ENCODE measurements around the gene FBXW11. TPM values are rescaled to one million over a fixed set of nuclear protein-coding genes. Genes with fewer than 3 reads are reported as not detected.
"Not testable (repeated sequence)": the region's sequence is repeated elsewhere in the genome, so short reads cannot be mapped to it uniquely, and the experiment has no call there.

FBXW11 gene
- total RNA-seq, 2 experiments from 2014 or later = 47.2 to 47.4 TPM

DNA sequence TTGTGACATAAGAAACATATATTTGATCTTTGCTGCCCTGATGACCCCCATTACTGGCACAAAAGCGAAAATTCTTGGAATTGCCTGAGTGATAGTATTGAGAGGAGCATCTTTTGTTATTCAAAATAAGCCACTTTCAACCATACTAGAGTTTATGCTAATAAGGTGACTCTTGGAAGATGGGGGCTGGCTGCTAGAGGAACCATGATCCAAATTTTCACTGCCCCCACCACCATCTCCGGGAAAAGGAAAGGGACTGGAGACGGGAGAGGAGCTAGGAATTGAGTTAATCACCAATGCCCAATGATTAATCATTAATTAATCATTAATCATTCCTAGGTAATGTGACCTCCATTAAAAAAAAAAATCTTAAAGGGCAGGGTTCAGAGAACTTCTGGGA, 25.6 kb downstream of the FBXW11 start:
- Mint-ChIP-seq H3K4me3 (no peak overlapping the region), H3K9me3 (peaks cover 30% of the 10 kb centered on the region), H3K27me3 (no peaks in the 10 kb centered on the region), H3K36me3 (peaks cover 31% of the 10 kb centered on the region), H3K4me1 (ENCODE audit: low read depth) (peaks cover 52% of the 10 kb centered on the region), H3K27ac (no peak overlapping the region)
- ChIA-PET POLR2A (no interaction called here), CTCF (interaction anchor here (1.2 kb wide), 1 partner anchor 69 kb away, joined by 4 read pairs; no protein-coding TSS in a partner anchor)
- DNase-seq = no peak
- intact Hi-C loops (cut with micrococcal nuclease) = no loop called here

DNA sequence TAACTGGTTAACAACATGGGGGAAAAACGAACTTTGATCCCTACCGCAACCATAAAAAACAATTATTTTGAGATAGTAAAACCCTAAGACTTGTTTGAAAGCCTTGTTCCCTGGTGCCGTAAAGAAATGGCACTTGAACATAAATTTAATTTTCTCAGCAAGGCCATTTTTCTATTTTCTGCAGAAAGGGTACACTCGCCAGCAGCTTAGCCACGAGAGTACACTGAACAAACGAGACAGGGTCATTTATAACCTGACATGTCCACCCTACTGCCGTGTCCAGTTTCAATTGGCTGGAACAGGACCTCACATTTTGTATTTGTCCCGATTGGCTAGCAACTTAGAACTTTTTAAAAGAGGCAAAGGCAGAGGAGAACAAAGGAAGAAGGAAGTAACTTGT, 26.8 kb downstream of the FBXW11 start:
- no peak overlapping the region for H3K4me3 Mint-ChIP-seq
- ChIA-PET CTCF (no interaction called here), POLR2A (no interaction called here)
- no peak overlapping the region for H3K27ac Mint-ChIP-seq
- H3K4me1 Mint-ChIP-seq (ENCODE audit: low read depth) = peaks cover 53% of the 10 kb centered on the region
- peaks cover 30% of the 10 kb centered on the region for H3K9me3 Mint-ChIP-seq
- peaks cover 31% of the 10 kb centered on the region for H3K36me3 Mint-ChIP-seq
- intact Hi-C loops (cut with micrococcal nuclease) = no loop called here
- no peak for DNase-seq
- no peaks in the 10 kb centered on the region for H3K27me3 Mint-ChIP-seq

DNA sequence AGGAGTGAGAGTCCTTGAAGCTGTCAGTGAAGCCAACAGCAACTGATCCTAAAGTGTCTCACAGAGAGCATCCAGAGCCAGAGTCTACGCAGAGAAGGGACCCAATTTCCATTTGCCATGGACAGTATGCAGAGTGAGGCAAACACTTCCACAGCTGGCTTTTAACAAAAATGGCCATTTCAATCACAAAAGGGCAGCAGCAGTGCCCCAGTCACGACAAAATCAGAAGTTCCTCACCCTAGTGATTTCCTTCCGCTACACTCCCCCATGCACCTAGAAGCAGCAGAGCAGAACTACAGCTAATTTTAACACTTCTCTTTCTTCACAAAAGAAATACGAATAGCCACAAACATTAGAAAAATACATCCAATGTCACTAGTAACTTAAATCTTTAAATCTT, 27.9 kb downstream of the FBXW11 start:
- ChIA-PET CTCF (no interaction called here), POLR2A (no interaction called here)
- Mint-ChIP-seq H3K27me3 (no peaks in the 10 kb centered on the region), H3K27ac (no peak overlapping the region), H3K36me3 (peaks cover 31% of the 10 kb centered on the region), H3K4me3 (no peak overlapping the region), H3K9me3 (peaks cover 30% of the 10 kb centered on the region), H3K4me1 (ENCODE audit: low read depth) (peaks cover 44% of the 10 kb centered on the region)
- no peak for DNase-seq
- intact Hi-C loops (cut with micrococcal nuclease) = no loop called here

DNA sequence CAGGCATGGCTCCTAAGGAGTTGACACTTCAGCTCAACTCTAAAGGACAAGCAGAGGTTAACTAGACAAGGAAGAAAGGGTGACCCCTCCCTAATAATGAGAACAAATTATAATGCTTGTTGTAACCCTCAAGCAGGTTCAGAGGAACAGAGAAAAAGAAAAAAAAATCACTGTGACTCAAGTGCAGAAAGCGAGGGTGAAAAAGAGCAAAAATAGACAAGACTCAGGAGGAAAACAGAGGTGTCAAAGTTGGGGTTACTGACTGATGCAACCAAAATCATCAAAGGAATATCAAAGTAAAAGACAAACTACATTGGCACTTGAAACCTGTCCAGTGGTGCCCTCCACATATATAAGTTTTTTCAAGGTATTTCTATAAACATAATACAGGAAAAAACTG, 28.4 kb downstream of the FBXW11 start:
- H3K9me3 Mint-ChIP-seq = peaks cover 30% of the 10 kb centered on the region
- ChIA-PET POLR2A (no interaction called here), CTCF (no interaction called here)
- peaks cover 49% of the 10 kb centered on the region for H3K4me1 Mint-ChIP-seq (ENCODE audit: low read depth)
- H3K27me3 Mint-ChIP-seq = no peaks in the 10 kb centered on the region
- intact Hi-C loops (cut with micrococcal nuclease) = no loop called here
- H3K36me3 Mint-ChIP-seq = peaks cover 31% of the 10 kb centered on the region
- no peak for DNase-seq
- H3K4me3 Mint-ChIP-seq = no peak overlapping the region
- H3K27ac Mint-ChIP-seq = peak overlapping the region; percentile 38

DNA sequence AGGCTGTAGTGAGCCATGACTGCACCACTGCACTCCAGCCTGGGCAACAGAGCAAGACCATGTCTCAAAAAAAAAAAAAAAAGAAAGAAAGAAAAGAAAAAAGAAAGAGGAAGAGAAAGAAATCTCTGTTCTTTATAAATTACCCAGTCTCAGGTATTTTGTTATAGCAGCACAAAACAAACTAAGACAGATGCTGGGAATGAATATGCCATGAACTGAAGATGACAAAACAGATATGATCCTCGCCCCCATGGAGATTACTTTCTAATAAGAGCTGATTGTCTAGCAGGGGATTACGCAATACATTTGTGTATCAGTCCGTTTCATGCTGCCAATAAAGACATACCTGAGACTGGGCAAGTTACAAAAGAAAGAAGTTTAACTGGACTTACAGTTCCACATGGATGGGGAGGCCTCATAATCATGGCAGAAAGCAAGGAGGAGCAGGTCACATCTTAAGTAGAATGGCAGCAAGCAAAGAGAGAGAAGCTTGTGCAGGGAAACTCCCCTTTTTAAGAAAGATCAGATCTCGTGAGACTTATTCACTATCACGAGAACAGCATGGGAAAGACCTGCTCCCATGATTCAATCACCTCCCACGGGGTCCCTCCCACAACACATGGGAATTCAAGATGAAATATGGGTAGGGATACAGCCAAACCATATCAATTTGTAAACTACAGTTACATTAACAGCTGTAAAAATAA, 29.0 kb downstream of the FBXW11 start:
- H3K36me3 Mint-ChIP-seq = peaks cover 26% of the 10 kb centered on the region
- peaks cover 47% of the 10 kb centered on the region for H3K4me1 Mint-ChIP-seq (ENCODE audit: low read depth)
- peaks cover 30% of the 10 kb centered on the region for H3K9me3 Mint-ChIP-seq
- intact Hi-C loops (cut with micrococcal nuclease); H3K4me3 Mint-ChIP-seq; DNase-seq; H3K27ac Mint-ChIP-seq; POLR2A ChIA-PET; H3K27me3 Mint-ChIP-seq; CTCF ChIA-PET: not testable (repeated sequence)

DNA sequence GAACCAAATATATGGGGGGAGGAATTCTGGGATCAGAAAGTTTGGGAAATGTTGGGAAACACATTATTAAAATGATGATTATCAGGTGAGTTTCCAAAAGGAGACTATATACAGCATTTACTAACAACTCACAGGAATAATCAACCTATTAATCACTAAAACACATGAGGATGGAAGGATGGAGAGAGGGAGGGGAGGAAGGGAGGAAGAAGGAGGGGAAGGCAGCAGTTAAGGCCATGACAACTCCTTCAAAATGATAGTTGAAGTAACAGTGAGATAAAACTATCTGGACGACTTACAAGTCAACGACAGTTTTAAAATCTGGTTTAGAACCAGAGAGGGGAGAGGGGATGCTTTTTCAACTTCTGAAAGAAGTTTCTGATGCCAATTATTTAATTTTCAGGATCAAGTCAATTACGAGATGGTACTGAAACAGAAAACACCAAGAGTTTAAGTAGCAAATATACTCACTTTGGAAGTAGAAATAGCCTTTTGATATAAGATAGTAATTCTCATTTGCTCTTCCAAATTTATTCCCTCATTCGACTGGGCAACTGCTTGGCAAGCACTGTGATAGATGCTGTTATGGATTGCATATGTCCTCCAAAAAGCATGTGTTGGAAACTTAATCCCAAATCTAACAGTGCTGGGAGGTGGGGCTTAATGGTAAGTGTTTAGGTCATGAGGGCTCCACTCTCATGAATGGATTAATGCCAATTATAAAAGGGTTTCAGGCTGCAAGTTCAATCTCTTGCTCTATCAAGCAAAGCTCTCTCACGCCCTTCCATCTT, 30.4 kb downstream of the FBXW11 start:
- ChIA-PET POLR2A (no interaction called here), CTCF (no interaction called here)
- Mint-ChIP-seq H3K4me1 (ENCODE audit: low read depth) (peaks cover 41% of the 10 kb centered on the region), H3K36me3 (peaks cover 17% of the 10 kb centered on the region), H3K9me3 (peaks cover 21% of the 10 kb centered on the region), H3K27me3 (no peaks in the 10 kb centered on the region), H3K27ac (no peak overlapping the region), H3K4me3 (no peak overlapping the region)
- no peak for DNase-seq
- intact Hi-C loops (cut with micrococcal nuclease) = no loop called here

DNA sequence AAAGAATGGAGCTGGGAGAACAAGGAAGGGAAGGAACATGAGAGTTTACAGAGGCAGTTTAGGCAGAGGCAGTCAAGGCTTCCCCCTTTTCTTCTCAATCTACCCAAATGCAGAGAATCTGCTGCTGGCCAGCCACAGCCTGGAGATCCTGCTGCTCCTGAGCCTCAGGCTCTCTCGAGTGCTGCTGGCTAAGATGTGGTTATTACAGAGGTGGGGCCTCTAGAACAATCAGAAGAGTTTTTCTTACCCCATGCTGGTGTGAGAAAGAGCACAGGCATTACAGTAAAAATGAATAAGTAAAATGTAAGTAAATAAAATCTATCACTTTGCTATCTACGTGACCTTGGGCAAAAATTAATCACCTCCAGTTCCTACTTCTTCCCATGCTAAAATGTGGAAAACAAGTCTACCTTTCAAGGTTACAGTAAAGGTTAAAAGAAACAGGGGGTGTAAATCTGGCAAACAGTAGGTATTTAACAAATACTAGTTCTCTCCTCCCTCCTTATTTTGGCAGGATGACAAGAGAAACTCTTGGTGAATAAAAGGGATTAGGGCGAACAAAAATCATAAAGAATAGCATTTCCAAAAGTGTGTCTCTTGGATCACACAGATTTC, 31.1 kb downstream of the FBXW11 start:
- H3K4me1 Mint-ChIP-seq (ENCODE audit: low read depth) = peaks cover 45% of the 10 kb centered on the region
- intact Hi-C loops (cut with micrococcal nuclease) = no loop called here
- ChIA-PET CTCF (no interaction called here), POLR2A (no interaction called here)
- no peaks in the 10 kb centered on the region for H3K27me3 Mint-ChIP-seq
- no peak overlapping the region for H3K27ac Mint-ChIP-seq
- H3K36me3 Mint-ChIP-seq = peaks cover 20% of the 10 kb centered on the region
- no peak overlapping the region for H3K4me3 Mint-ChIP-seq
- no peak for DNase-seq
- peaks cover 17% of the 10 kb centered on the region for H3K9me3 Mint-ChIP-seq

DNA sequence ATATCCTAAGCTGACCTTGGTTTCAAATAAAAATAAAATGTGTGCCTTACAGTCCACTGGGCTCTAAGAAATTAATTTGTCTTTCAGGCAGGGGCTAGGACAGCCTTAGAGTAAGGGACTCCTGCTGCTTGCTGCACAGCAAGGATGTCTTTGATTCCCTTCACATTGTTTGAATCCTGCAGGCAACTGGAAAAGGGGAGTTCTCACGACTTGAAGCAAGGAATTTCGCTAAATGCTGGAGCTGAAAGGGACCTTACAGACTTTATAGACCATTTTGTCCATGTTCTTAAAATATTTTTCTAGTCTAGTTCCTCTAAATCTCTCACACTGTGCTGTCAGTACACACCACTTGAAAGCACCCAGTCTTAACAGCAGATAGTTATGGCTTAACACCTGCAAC, 35.6 kb downstream of the FBXW11 start:
- peaks cover 12% of the 10 kb centered on the region for H3K36me3 Mint-ChIP-seq
- H3K4me1 Mint-ChIP-seq (ENCODE audit: low read depth) = peaks cover 46% of the 10 kb centered on the region
- no peak overlapping the region for H3K27ac Mint-ChIP-seq
- POLR2A ChIA-PET = no interaction called here
- CTCF ChIA-PET = no interaction called here
- H3K9me3 Mint-ChIP-seq = peaks cover 4% of the 10 kb centered on the region
- no peaks in the 10 kb centered on the region for H3K27me3 Mint-ChIP-seq
- no peak for DNase-seq
- no peak overlapping the region for H3K4me3 Mint-ChIP-seq
- intact Hi-C loops (cut with micrococcal nuclease) = no loop called here

DNA sequence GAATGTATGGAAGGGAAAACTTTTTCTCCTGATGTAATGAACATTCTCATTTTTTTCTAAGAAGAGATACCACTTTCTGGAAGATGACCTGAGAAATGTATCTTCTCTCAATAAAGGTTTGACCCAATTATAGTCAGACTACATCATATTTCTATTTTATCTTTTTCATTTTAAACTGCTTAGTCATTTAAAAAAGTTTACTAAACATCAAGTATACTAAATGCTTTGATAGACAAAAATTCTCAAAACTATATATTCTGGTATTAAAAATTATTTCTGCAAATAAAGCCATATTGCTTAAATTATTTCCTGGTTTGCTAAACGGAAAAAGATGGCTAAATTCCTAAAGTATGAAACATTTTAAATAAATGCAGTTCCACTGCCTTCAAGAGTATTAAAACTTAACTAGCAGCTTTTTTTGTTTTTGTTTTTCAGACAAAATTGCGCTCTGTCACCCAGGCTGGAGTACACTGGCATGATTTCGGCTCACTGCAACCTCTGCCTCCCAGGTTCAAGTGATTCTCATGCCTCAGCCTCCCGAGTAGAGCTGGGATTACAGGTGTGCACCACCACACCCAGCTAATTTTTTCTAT, 37.1 kb downstream of the FBXW11 start:
- no peaks in the 10 kb centered on the region for H3K27me3 Mint-ChIP-seq
- no peak for DNase-seq
- ChIA-PET POLR2A (no interaction called here), CTCF (no interaction called here)
- H3K4me1 Mint-ChIP-seq (ENCODE audit: low read depth) = peaks cover 46% of the 10 kb centered on the region
- H3K27ac Mint-ChIP-seq = no peak overlapping the region
- peaks cover 4% of the 10 kb centered on the region for H3K9me3 Mint-ChIP-seq
- H3K4me3 Mint-ChIP-seq = no peak overlapping the region
- peaks cover 14% of the 10 kb centered on the region for H3K36me3 Mint-ChIP-seq
- intact Hi-C loops (cut with micrococcal nuclease) = no loop called here

DNA sequence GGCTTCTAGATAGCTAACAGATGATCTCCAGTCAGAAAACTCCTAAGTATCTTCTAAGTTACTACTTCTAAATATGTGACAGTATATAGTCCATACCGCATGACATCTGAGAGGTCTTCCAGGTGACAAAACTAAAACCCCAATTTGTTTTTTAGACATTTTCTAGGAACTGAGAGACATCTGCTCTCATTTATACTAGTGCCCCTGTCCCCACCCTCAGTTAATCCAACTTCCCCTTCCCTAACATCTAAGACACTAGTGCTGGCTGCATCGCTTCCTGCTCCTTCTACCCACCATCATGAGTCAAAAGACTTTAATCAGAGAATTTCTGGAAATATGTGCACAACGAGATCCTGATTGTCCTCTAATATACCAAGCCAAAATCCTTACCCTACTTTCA, 37.9 kb downstream of the FBXW11 start:
- DNase-seq = no peak
- Mint-ChIP-seq H3K9me3 (peaks cover 4% of the 10 kb centered on the region), H3K27me3 (no peaks in the 10 kb centered on the region), H3K4me1 (ENCODE audit: low read depth) (peaks cover 51% of the 10 kb centered on the region), H3K4me3 (no peak overlapping the region), H3K36me3 (peaks cover 14% of the 10 kb centered on the region), H3K27ac (no peak overlapping the region)
- ChIA-PET POLR2A (interaction anchor here (1.1 kb wide), 1 partner anchor 16 kb away, joined by 4 read pairs; no protein-coding TSS in a partner anchor), CTCF (no interaction called here)
- intact Hi-C loops (cut with micrococcal nuclease) = no loop called here

DNA sequence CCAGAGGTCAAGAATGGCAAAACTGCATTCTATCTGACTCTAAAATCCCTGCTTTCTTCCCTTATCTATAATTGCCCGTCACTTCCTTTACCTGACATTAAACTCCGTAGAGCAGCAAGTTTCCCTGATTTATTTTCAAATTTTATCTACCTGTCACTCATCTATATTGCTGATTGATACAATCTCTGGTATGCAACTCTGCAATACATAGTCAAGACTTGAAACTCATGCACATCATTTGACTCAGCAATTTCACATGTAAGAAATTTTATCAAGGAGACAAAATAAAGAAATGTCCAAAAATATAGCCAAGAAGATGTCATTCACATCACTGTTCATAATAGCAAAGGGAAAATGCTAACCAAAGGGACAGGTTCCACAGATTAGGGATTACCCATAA, 39.5 kb downstream of the FBXW11 start:
- H3K4me3 Mint-ChIP-seq = no peak overlapping the region
- CTCF ChIA-PET = no interaction called here
- intact Hi-C loops (cut with micrococcal nuclease) = no loop called here
- H3K9me3 Mint-ChIP-seq = peaks cover 4% of the 10 kb centered on the region
- no peak for DNase-seq
- peaks cover 14% of the 10 kb centered on the region for H3K36me3 Mint-ChIP-seq
- H3K27ac Mint-ChIP-seq = peak overlapping the region; percentile 6
- H3K27me3 Mint-ChIP-seq = no peaks in the 10 kb centered on the region
- POLR2A ChIA-PET = no interaction called here
- peaks cover 59% of the 10 kb centered on the region for H3K4me1 Mint-ChIP-seq (ENCODE audit: low read depth)

DNA sequence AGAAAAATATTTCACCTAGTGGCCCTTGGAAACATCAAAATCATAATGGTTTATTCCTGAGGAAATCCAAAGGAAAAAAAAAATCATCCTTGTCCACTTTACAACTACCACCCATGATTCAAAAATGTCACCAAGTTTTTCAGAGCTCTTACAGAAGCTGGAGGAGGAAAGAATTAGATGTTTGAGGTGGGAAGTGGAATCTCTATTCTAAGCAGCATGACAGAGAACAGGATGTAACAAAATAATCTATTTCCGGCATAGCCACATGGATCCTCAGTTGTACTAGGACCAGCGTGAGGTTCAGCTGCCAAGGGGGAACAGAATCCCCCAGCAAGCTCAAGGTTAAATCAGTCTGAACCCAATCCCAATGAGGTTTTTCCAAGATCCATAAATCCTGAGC, 40.2 kb downstream of the FBXW11 start:
- H3K4me1 Mint-ChIP-seq (ENCODE audit: low read depth) = peaks cover 66% of the 10 kb centered on the region
- POLR2A ChIA-PET = no interaction called here
- no peak overlapping the region for H3K4me3 Mint-ChIP-seq

More for the DNA sequence above, 40.2 kb downstream of the FBXW11 start:
- Mint-ChIP-seq H3K27ac (peak overlapping the region; percentile 72), H3K9me3 (peaks cover 4% of the 10 kb centered on the region), H3K36me3 (peaks cover 14% of the 10 kb centered on the region), H3K27me3 (no peaks in the 10 kb centered on the region)
- intact Hi-C loops (cut with micrococcal nuclease) = no loop called here
- CTCF ChIA-PET = interaction anchor here (0.7 to 1.0 kb wide), 3 partner anchors 9 to 23 kb away, joined by 3 read pairs; no protein-coding TSS in a partner anchor
- DNase-seq = no peak
